Hepatocyte (in vitro differentiated cells): Measurements from ENCODE around the gene MZT2B. TPM values are rescaled to one million over a fixed set of nuclear protein-coding genes. Genes with fewer than 3 reads are reported as not detected.
A peak's percentile ranks its signal among the peaks of the same experiment; 100 is the strongest.
"Not testable (repeated sequence)": the region's sequence is repeated elsewhere in the genome, so short reads cannot be mapped to it uniquely, and the experiment has no call there.

ENCODE experiments used
- DNase-seq: peaks from one replicate; pipeline ENCODE4 v3.0.0-alpha.2; 2016; ENCODE audit warnings: low spot score
- H2AFZ ChIP-seq: fragments of 200-600 bp; sonication (generic); 2 replicates; pipeline ENCODE4 v1.6.0; 2016; ENCODE audit warnings: antibody characterized with exemption, mild to moderate bottlenecking
- H3K27ac ChIP-seq: fragments of 200-600 bp; sonication (generic); 2 replicates; pipeline ENCODE4 v1.5.1; 2016; ENCODE audit warnings: mild to moderate bottlenecking
- H3K27me3 ChIP-seq: fragments of 200-600 bp; sonication (generic); 2 replicates; pipeline ENCODE4 v1.6.1; 2016
- H3K36me3 ChIP-seq: fragments of 200-600 bp; sonication (generic); replicated peaks from 2 replicates; pipeline ENCODE4 v1.5.1; 2016; ENCODE audit warnings: low read depth; ENCODE audit not compliant: insufficient read depth
- H3K4me1 ChIP-seq: fragments of 200-600 bp; sonication (generic); 2 replicates; pipeline ENCODE4 v1.5.1; 2016; ENCODE audit warnings: mild to moderate bottlenecking, moderate library complexity; ENCODE audit not compliant: insufficient read depth
- H3K4me2 ChIP-seq: fragments of 200-600 bp; sonication (generic); 2 replicates; pipeline ENCODE4 v1.6.0; 2016
- H3K4me3 ChIP-seq: fragments of 200-600 bp; sonication (generic); 2 replicates; pipeline ENCODE4 v1.5.1; 2016; ENCODE audit warnings: mild to moderate bottlenecking
- H3K79me2 ChIP-seq: fragments of 200-600 bp; sonication (generic); 2 replicates; pipeline ENCODE4 v1.6.0; 2017; ENCODE audit warnings: mild to moderate bottlenecking
- H3K9me2 ChIP-seq: fragments of 200-600 bp; sonication (generic); replicated peaks from 2 replicates; pipeline ENCODE4 v1.6.0; 2017; ENCODE audit warnings: mild to moderate bottlenecking; ENCODE audit not compliant: insufficient read depth
- H3K9me3 ChIP-seq: fragments of 200-600 bp; sonication (generic); 2 replicates; pipeline ENCODE4 v1.5.1; 2016; ENCODE audit warnings: low read depth, mild to moderate bottlenecking
- H4K20me1 ChIP-seq: fragments of 200-600 bp; sonication (generic); 2 replicates; pipeline ENCODE4 v1.6.0; 2016; ENCODE audit warnings: mild to moderate bottlenecking; ENCODE audit not compliant: insufficient read depth, poor library complexity, severe bottlenecking
- EZH2 ChIP-seq: fragments of 200-600 bp; sonication (generic); IDR thresholded peaks from 2 replicates; pipeline ENCODE4 v1.6.1; 2016; ENCODE audit warnings: antibody characterized with exemption, mild to moderate bottlenecking, borderline replicate concordance
- EZH2phosphoT487 ChIP-seq: fragments of 200-600 bp; sonication (generic); IDR thresholded peaks from one replicate; pipeline ENCODE4 v1.6.1; 2018; ENCODE audit warnings: antibody characterized with exemption, mild to moderate bottlenecking, low read depth, moderate library complexity; ENCODE audit not compliant: unreplicated experiment, severe bottlenecking
- WGBS: methylation state at CpG from one replicate; pipeline ENCODE4 v1.1.6; 2016; ENCODE audit warnings: low lambda C conversion rate; ENCODE audit errors: missing lambda C conversion rate; 5-methylcytosine and 5-hydroxymethylcytosine counted together
- polyA plus RNA-seq: library from polyadenylated mRNA; unstranded; fragments of >200 nt; fragmentation: Nextera tagmentation; extraction: Ambion mirVana; gene quantifications from 2 replicates; pipeline ENCODE4 v1.2.1, GENCODE V29; 2016
- total RNA-seq: library from RNA; depleted of rRNA; stranded (reverse); fragments of >200 nt; gene quantifications from 2 replicates; pipeline ENCODE4 v1.2.3, GENCODE V29; 2014
- TF ChIP-seq, protein P1 (sequence below): fragments of 200-600 bp; sonication (generic); IDR thresholded peaks from 2 replicates; pipeline ENCODE4 v1.5.1; 2016; ENCODE audit warnings: antibody characterized with exemption, mild to moderate bottlenecking; ENCODE audit not compliant: poor library complexity

MZT2B gene, protein sequence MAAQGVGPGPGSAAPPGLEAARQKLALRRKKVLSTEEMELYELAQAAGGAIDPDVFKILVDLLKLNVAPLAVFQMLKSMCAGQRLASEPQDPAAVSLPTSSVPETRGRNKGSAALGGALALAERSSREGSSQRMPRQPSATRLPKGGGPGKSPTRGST
- total RNA-seq = 103 and 127 TPM in 2 replicates
- 424 and 459 TPM in 2 replicates for polyA plus RNA-seq

GRCh38 chr2:130181880-130182682, at the start of gene MZT2B:
MZT2B (plus strand) TSS chr2:130182262; CDS start chr2:130182283, 21 bp downstream.
- H3K79me2 ChIP-seq = peaks cover 68% of the 10 kb centered on the region
- peak; percentile 94 for DNase-seq
- TF ChIP-seq, protein P1, sequence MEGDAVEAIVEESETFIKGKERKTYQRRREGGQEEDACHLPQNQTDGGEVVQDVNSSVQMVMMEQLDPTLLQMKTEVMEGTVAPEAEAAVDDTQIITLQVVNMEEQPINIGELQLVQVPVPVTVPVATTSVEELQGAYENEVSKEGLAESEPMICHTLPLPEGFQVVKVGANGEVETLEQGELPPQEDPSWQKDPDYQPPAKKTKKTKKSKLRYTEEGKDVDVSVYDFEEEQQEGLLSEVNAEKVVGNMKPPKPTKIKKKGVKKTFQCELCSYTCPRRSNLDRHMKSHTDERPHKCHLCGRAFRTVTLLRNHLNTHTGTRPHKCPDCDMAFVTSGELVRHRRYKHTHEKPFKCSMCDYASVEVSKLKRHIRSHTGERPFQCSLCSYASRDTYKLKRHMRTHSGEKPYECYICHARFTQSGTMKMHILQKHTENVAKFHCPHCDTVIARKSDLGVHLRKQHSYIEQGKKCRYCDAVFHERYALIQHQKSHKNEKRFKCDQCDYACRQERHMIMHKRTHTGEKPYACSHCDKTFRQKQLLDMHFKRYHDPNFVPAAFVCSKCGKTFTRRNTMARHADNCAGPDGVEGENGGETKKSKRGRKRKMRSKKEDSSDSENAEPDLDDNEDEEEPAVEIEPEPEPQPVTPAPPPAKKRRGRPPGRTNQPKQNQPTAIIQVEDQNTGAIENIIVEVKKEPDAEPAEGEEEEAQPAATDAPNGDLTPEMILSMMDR = peak; percentile 66
- peak within 1 kb of the TSS; percentile 89 for H3K27ac ChIP-seq
- H3K4me2 ChIP-seq = peak within 1 kb of the TSS; percentile 92
- not testable (repeated sequence) for H3K9me2 ChIP-seq, H3K36me3 ChIP-seq, H4K20me1 ChIP-seq, H3K27me3 ChIP-seq, H3K9me3 ChIP-seq
- H3K4me3 ChIP-seq = peak within 1 kb of the TSS; percentile 96
- H3K4me1 ChIP-seq = peaks cover 23% of the 10 kb centered on the region
- peak within 1 kb of the TSS; percentile 78 for H2AFZ ChIP-seq
- WGBS = under 1% methylated on average over 29 of the region's 86 CpGs

DNA sequence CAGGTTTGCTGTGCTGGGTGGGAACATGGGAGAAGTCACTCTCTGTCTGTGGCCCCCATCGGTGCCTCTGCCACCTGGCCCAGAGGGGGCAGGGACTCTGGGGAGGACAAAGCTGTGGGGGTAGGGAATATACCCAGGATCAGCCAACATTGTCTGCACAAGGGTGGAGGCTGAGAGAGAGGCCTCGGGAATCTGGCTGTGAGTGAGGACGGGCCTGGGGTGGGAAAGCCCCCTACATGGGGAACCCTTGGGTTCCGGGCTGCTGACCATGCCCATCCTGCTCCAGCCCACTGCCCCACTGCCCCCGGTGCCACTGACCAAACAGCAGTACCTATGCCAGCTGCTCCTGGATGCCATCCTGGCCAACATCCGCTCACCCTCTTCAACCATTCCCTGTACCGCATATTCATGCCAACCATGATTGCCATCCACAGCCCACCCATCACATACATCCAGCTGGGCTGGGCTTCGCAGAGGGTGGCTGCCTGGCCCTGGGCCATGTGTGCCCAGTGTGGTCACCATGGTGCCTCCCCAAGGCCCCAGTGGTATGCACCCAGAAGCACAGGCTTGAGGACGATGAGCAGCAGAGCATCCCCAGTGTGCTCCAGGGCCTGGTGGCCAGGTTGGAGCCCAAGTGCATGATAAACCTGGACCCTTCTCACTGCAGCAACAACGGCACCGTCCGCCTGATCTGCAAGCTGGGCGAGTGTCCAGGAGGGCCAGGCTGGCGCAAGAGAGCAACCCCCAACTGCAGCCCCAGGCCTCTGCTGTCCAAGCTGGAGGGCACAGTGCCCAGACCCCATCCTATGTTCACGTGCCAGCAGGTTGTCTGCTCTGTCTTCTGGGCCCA, 46.1 kb upstream of the MZT2B start:
- H4K20me1 ChIP-seq = no peaks in the 10 kb centered on the region
- H3K4me1 ChIP-seq = peaks cover 5% of the 10 kb centered on the region
- H3K79me2 ChIP-seq = peaks cover 47% of the 10 kb centered on the region
- no peak for DNase-seq
- H3K9me3 ChIP-seq = no peaks in the 10 kb centered on the region
- H3K27ac ChIP-seq = no peak overlapping the region
- TF ChIP-seq EZH2 = no peak
- TF ChIP-seq, protein P1 = no peak
- no peak for TF ChIP-seq EZH2phosphoT487
- no peaks in the 10 kb centered on the region for H3K9me2 ChIP-seq
- no peak overlapping the region for H3K4me3 ChIP-seq
- 98% methylated on average over 15 of the region's 15 CpGs for WGBS
- H3K4me2 ChIP-seq = no peak overlapping the region
- no peaks in the 10 kb centered on the region for H3K27me3 ChIP-seq
- no peaks in the 10 kb centered on the region for H3K36me3 ChIP-seq
- no peak overlapping the region for H2AFZ ChIP-seq

- H3K27me3 ChIP-seq, H3K9me3 ChIP-seq, H4K20me1 ChIP-seq, H3K4me2 ChIP-seq, H3K36me3 ChIP-seq, DNase-seq, H2AFZ ChIP-seq, H3K9me2 ChIP-seq, H3K4me1 ChIP-seq, H3K4me3 ChIP-seq, H3K27ac ChIP-seq: not testable (repeated sequence)
- WGBS = 95% methylated on average over 9 of the region's 10 CpGs
- peaks cover 47% of the 10 kb centered on the region for H3K79me2 ChIP-seq
Measured at GRCh38 chr2:130136546-130136945, 45.5 kb upstream of the MZT2B start.

- 95% methylated on average over 5 of the region's 5 CpGs for WGBS
- H4K20me1 ChIP-seq, H3K27me3 ChIP-seq, H3K4me2 ChIP-seq, H3K9me3 ChIP-seq, H2AFZ ChIP-seq, H3K27ac ChIP-seq, H3K4me3 ChIP-seq, H3K9me2 ChIP-seq, H3K4me1 ChIP-seq, H3K36me3 ChIP-seq, DNase-seq: not testable (repeated sequence)
- H3K79me2 ChIP-seq = peaks cover 43% of the 10 kb centered on the region
Measured at GRCh38 chr2:130137118-130137517, 44.9 kb upstream of the MZT2B start.

DNA sequence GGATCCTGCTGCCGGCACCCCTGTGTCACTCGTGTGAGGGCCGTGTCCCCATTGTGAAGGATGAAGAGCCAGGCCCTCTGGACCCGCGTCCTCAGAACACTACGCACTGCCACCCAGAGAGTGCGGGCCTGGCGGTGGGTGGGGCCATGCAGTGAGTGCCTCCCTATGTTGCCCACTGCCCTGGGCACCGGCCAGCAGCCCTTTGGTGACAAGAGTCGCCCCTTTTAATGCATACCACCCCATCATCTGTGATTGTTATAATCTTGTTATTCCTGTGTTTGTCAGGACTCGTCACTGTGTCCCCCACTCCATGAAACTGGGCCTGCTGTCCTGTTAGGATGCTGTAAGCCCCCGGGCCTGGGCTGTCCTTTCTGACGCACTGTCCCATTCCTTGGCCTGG, 43.7 kb upstream of the MZT2B start:
- 91% methylated on average over 10 of the region's 13 CpGs for WGBS
- not testable (repeated sequence) for H3K4me1 ChIP-seq, H3K36me3 ChIP-seq, H3K27ac ChIP-seq, H3K4me2 ChIP-seq, DNase-seq, H3K9me3 ChIP-seq, H2AFZ ChIP-seq, H3K27me3 ChIP-seq, H4K20me1 ChIP-seq, H3K4me3 ChIP-seq, H3K9me2 ChIP-seq
- peaks cover 31% of the 10 kb centered on the region for H3K79me2 ChIP-seq

GRCh38 chr2:130138841-130139251, 43.2 kb upstream of the MZT2B start:
- not testable (repeated sequence) for H4K20me1 ChIP-seq, H3K27ac ChIP-seq, H3K9me3 ChIP-seq, H3K4me2 ChIP-seq, H3K27me3 ChIP-seq, H3K4me3 ChIP-seq, H3K36me3 ChIP-seq, H3K4me1 ChIP-seq, DNase-seq, H3K9me2 ChIP-seq, H2AFZ ChIP-seq
- 94% methylated on average over 14 of the region's 15 CpGs for WGBS
- H3K79me2 ChIP-seq = peaks cover 26% of the 10 kb centered on the region
